PC-3 (cell line): ENCODE results near the gene TSEN2.

Source experiments
- EZH2 ChIP-seq: fragments of 300-600 bp; sonication (generic); IDR thresholded peaks from one replicate; pipeline ENCODE4 v1.6.1; 2017; ENCODE audit warnings: antibody characterized with exemption, mild to moderate bottlenecking, low read length; ENCODE audit not compliant: unreplicated experiment
- TF ChIP-seq, protein P1 (sequence below): fragments of 300-600 bp; sonication (generic); conservative IDR thresholded peaks from 2 replicates; pipeline ENCODE4 v1.5.1; 2017; ENCODE audit warnings: antibody characterized with exemption, low read depth, mild to moderate bottlenecking, low read length

- TF ChIP-seq, protein P1, sequence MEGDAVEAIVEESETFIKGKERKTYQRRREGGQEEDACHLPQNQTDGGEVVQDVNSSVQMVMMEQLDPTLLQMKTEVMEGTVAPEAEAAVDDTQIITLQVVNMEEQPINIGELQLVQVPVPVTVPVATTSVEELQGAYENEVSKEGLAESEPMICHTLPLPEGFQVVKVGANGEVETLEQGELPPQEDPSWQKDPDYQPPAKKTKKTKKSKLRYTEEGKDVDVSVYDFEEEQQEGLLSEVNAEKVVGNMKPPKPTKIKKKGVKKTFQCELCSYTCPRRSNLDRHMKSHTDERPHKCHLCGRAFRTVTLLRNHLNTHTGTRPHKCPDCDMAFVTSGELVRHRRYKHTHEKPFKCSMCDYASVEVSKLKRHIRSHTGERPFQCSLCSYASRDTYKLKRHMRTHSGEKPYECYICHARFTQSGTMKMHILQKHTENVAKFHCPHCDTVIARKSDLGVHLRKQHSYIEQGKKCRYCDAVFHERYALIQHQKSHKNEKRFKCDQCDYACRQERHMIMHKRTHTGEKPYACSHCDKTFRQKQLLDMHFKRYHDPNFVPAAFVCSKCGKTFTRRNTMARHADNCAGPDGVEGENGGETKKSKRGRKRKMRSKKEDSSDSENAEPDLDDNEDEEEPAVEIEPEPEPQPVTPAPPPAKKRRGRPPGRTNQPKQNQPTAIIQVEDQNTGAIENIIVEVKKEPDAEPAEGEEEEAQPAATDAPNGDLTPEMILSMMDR: no peak
- TF ChIP-seq EZH2: no peak
Observed at GRCh38 chr3:12490547-12490946, 6.3 kb downstream of the TSEN2 start.
